ENCODE measurements around the gene ACYP2.

The ACYP2 gene

DNA sequence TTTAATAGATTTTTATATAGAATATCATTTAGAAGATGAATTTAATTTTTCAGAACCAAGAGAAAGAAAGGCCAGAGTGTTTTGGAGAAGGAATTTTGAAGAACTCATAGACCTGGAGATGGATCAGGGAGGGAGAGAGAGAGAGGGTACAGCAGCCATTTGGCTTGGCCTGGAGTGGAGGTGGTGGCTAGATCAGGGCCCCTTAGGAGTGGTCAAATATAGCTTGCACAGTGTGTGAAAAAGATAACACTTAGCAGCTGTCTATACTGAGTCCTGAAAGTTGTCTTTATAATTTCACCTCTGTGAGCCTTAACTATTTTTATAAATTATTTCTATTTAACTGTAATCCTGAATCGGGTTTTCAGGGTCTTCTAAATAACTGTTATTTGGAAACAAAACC is 38.8 kb upstream of the ACYP2 start:
- TF ChIP-seq, protein P1, sequence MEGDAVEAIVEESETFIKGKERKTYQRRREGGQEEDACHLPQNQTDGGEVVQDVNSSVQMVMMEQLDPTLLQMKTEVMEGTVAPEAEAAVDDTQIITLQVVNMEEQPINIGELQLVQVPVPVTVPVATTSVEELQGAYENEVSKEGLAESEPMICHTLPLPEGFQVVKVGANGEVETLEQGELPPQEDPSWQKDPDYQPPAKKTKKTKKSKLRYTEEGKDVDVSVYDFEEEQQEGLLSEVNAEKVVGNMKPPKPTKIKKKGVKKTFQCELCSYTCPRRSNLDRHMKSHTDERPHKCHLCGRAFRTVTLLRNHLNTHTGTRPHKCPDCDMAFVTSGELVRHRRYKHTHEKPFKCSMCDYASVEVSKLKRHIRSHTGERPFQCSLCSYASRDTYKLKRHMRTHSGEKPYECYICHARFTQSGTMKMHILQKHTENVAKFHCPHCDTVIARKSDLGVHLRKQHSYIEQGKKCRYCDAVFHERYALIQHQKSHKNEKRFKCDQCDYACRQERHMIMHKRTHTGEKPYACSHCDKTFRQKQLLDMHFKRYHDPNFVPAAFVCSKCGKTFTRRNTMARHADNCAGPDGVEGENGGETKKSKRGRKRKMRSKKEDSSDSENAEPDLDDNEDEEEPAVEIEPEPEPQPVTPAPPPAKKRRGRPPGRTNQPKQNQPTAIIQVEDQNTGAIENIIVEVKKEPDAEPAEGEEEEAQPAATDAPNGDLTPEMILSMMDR (IDR thresholded peaks at IDR 0.05) = no peak
- no peak overlapping the region for H3K4me3 Mint-ChIP-seq
- no peaks in the 10 kb centered on the region for H3K36me3 Mint-ChIP-seq (ENCODE audit: low read depth)
- H3K4me1 Mint-ChIP-seq = no peaks in the 10 kb centered on the region
- H3K27me3 Mint-ChIP-seq (ENCODE audit: low read depth, poor library complexity) = no peaks in the 10 kb centered on the region
- H3K9me3 Mint-ChIP-seq = no peaks in the 10 kb centered on the region
- no peak for DNase-seq
- no peak overlapping the region for H3K27ac Mint-ChIP-seq

GRCh38 chr2:54077088-54077900 is 38.1 kb upstream of the ACYP2 start:
- TF ChIP-seq, protein P1 (IDR thresholded peaks at IDR 0.05) = no peak
- no peaks in the 10 kb centered on the region for H3K27me3 Mint-ChIP-seq (ENCODE audit: low read depth, poor library complexity)
- H3K9me3 Mint-ChIP-seq = no peaks in the 10 kb centered on the region
- no peaks in the 10 kb centered on the region for H3K36me3 Mint-ChIP-seq (ENCODE audit: low read depth)
- H3K4me1 Mint-ChIP-seq = no peaks in the 10 kb centered on the region
- no peak for DNase-seq
- no peak overlapping the region for H3K4me3 Mint-ChIP-seq
- H3K27ac Mint-ChIP-seq = no peak overlapping the region

DNA sequence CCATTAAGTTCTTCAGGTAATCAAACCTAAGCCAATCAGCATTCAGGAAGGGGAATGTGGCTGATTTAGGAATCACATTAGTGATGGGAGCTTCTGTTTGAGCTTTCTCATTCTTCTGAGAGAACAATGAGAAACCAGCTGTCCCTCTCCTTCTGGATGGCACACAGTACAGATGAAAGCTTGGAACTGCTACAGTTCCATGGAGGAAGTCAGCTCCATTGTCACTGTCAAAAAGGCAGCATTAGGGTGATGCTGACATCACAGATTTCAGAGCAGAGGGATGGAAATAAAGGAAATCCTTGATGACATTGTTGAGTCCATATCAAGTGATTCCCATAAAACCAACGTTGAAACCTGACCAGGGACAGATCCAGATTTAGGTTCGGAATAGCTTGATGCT is 36.1 kb upstream of the ACYP2 start:
- no peak overlapping the region for H3K27ac Mint-ChIP-seq
- DNase-seq = no peak
- no peaks in the 10 kb centered on the region for H3K27me3 Mint-ChIP-seq (ENCODE audit: low read depth, poor library complexity)
- no peaks in the 10 kb centered on the region for H3K9me3 Mint-ChIP-seq
- H3K4me3 Mint-ChIP-seq = no peak overlapping the region
- no peaks in the 10 kb centered on the region for H3K36me3 Mint-ChIP-seq (ENCODE audit: low read depth)
- TF ChIP-seq, protein P1 (IDR thresholded peaks at IDR 0.05) = no peak
- peaks cover 8% of the 10 kb centered on the region for H3K4me1 Mint-ChIP-seq

DNA sequence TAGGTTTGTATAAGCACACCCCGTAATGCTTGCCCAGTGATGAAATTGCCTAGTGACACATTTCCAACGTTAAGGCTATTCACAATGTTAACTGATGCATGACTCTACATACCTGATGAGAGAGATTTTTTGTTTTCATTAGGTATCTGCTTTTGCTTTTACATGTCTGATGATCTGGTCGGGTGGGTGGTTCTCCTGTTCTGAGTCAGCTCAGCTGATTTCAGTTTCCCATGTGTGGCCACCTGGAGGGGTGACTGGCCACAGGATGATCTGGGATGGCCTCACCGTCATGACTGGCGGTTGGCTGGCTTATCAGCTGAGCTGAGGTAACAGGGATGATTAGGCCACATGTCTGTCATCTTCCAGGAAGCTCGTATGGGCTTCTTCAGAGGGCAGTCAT is 33.8 kb upstream of the ACYP2 start:
- TF ChIP-seq, protein P1 (IDR thresholded peaks at IDR 0.05) = no peak
- Mint-ChIP-seq H3K4me3 (no peak overlapping the region), H3K36me3 (ENCODE audit: low read depth) (no peaks in the 10 kb centered on the region), H3K27ac (no peak overlapping the region), H3K4me1 (peaks cover 12% of the 10 kb centered on the region), H3K27me3 (ENCODE audit: low read depth, poor library complexity) (no peaks in the 10 kb centered on the region), H3K9me3 (no peaks in the 10 kb centered on the region)
- no peak for DNase-seq

DNA sequence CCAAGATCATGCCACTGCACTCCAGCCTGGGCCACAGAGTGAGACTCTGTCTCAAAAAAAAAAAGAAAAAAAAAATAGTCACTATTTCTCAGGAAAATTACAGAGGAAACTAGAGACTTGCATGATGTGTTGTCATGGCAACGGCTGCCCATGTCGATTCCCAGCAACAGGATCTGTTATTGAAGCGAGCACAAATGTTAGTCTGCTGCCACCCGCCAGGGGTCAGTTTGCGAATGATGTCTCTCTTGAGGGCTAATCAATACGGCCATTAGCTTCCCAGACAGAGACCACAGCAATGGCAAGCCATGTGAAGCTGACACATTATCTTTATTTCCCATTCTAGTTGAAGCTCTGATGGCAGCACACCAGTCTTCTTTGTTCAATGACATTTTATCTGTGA is 32.4 kb upstream of the ACYP2 start:
- H3K4me3 Mint-ChIP-seq = no peak overlapping the region

More for the DNA sequence above, 32.4 kb upstream of the ACYP2 start:
- TF ChIP-seq, protein P1 (IDR thresholded peaks at IDR 0.05) = no peak
- peaks cover 21% of the 10 kb centered on the region for H3K4me1 Mint-ChIP-seq
- no peaks in the 10 kb centered on the region for H3K27me3 Mint-ChIP-seq (ENCODE audit: low read depth, poor library complexity)
- no peaks in the 10 kb centered on the region for H3K36me3 Mint-ChIP-seq (ENCODE audit: low read depth)
- peak; percentile 39 for DNase-seq
- no peaks in the 10 kb centered on the region for H3K9me3 Mint-ChIP-seq
- H3K27ac Mint-ChIP-seq = peak overlapping the region; percentile 89
